PC-9 (cell line): Measurements from ENCODE around the gene RIMBP2. TPM values are rescaled to one million over a fixed set of nuclear protein-coding genes. Genes with fewer than 3 reads are reported as not detected.

Experiments used
- BruUV-seq: library from RNA; stranded (reverse); fragments of 400-500 nt; replicated peaks from 2 replicates; lab custom pipeline; 2021; lab: Mats Ljungman, UMichigan
- CTCF ChIA-PET: fragments of 300-600 bp; sonication (Branson Sonifier 250); formaldehyde crosslinking; loops from one replicate; lab custom pipeline; 2022; ENCODE audit warnings: antibody characterized with exemption; lab: Charles Lee
- POLR2A ChIA-PET: fragments of 300-600 bp; sonication (Branson Sonifier 250); formaldehyde crosslinking; loops from one replicate; lab custom pipeline; 2022; ENCODE audit warnings: antibody characterized with exemption; ENCODE audit not compliant: unreplicated experiment; lab: Charles Lee
- DNase-seq, 2 experiments: peaks; one replicate each; pipeline versions ENCODE4 v3.0.0 to v3.0.0-alpha.2; 2015 to 2022; ENCODE audit warnings: mixed read lengths in 1 of 2
- H2AFZ ChIP-seq: fragments of 200-600 bp; sonication (generic); 2 replicates; pipeline ENCODE4 v1.8.1; 2017; ENCODE audit warnings: antibody characterized with exemption
- H3F3A ChIP-seq: fragments of 200-600 bp; sonication (generic); 2 replicates; pipeline ENCODE4 v1.8.1; 2017; ENCODE audit warnings: antibody characterized with exemption, mild to moderate bottlenecking, low read depth; ENCODE audit not compliant: insufficient read depth
- H3K27ac ChIP-seq: fragments of 200-600 bp; sonication (generic); 2 replicates; pipeline ENCODE4 v1.6.1; 2016; ENCODE audit warnings: mixed run types
- H3K27me3 ChIP-seq: fragments of 200-600 bp; sonication (generic); 2 replicates; pipeline ENCODE4 v1.6.1; 2016; ENCODE audit warnings: low read depth, mixed run types; ENCODE audit not compliant: insufficient read depth
- H3K36me3 ChIP-seq: fragments of 200-600 bp; sonication (generic); 2 replicates; pipeline ENCODE4 v1.6.1; 2016; ENCODE audit warnings: low read depth, mixed run types
- H3K4me1 ChIP-seq: fragments of 200-600 bp; sonication (generic); replicated peaks from 2 replicates; pipeline ENCODE4 v1.6.1; 2016; ENCODE audit warnings: mixed run types; ENCODE audit not compliant: insufficient read depth
- H3K4me2 ChIP-seq: fragments of 200-600 bp; sonication (generic); 2 replicates; pipeline ENCODE4 v1.6.1; 2017; ENCODE audit warnings: mixed run types
- H3K4me3 ChIP-seq: fragments of 200-600 bp; sonication (generic); 2 replicates; pipeline ENCODE4 v1.6.1; 2016; ENCODE audit warnings: mixed run types
- H3K79me2 ChIP-seq: fragments of 200-600 bp; sonication (generic); 2 replicates; pipeline ENCODE4 v1.6.1; 2017; ENCODE audit warnings: low read depth, mixed run types
- H3K9me2 ChIP-seq: fragments of 200-600 bp; sonication (generic); 2 replicates; pipeline ENCODE4 v1.8.1; 2017; ENCODE audit warnings: mild to moderate bottlenecking; ENCODE audit not compliant: insufficient read depth
- H3K9me3 ChIP-seq: fragments of 200-600 bp; sonication (generic); 2 replicates; pipeline ENCODE4 v1.8.1; 2016; ENCODE audit warnings: low read depth; ENCODE audit not compliant: insufficient read depth
- H4K20me1 ChIP-seq: fragments of 200-600 bp; sonication (generic); 2 replicates; pipeline ENCODE4 v1.8.1; 2017; ENCODE audit not compliant: insufficient read depth
- EZH2 ChIP-seq: fragments of 200-600 bp; sonication (generic); IDR thresholded peaks from 2 replicates; pipeline ENCODE4 v1.8.0; 2017; ENCODE audit warnings: antibody characterized with exemption, low read depth
- intact Hi-C: fragments of 100-400 bp; cut with micrococcal nuclease; formaldehyde crosslinking; loops from one replicate; pipeline ENCODE4 v1.10.0; 2022; ENCODE audit not compliant: unreplicated experiment
- total RNA-seq: library from RNA; stranded (reverse); gene quantifications from 2 replicates; pipeline ENCODE4 v1.2.3, GENCODE V29; 2021
- TF ChIP-seq, protein P1 (sequence below): fragments of 200-600 bp; sonication (generic); conservative IDR thresholded peaks from 2 replicates; pipeline ENCODE4 v1.6.1; 2017; ENCODE audit warnings: mixed run types, antibody characterized with exemption, mild to moderate bottlenecking, moderate library complexity

The RIMBP2 gene
- total RNA-seq, 1 experiment from 2014 or later, result not detected

DNA sequence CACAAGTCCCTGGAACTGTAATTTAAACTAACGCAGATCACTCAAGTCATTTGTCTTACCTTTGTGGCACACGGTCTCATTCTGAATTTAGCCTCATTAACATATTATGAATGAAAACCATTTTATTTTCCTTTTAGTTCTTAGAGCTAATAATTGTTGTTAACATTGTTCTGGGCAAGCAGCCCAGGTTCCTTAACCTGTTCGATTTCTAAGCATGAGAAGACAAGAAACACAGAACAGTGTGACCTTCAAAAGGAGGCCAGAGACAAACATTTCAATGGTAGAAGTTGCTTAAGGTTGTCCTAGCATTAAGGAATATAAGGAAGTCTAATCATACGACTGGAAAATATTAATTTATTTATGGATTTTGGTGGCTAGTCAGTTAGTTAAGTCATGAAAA, 343.2 kb downstream of the RIMBP2 start:
- POLR2A ChIA-PET, result no interaction called here
- H3K36me3 ChIP-seq, result no peaks in the 10 kb centered on the region
- intact Hi-C loops, result no loop called here
- CTCF ChIA-PET, result interaction anchor here (0.7 kb wide), 2 partner anchors 40 to 732 kb away, joined by 3 read pairs; no protein-coding TSS in a partner anchor
- H4K20me1 ChIP-seq, result no peaks in the 10 kb centered on the region
- H3K4me1 ChIP-seq, result no peaks in the 10 kb centered on the region
- BruUV-seq, result no TSS peak
- no peaks in the 10 kb centered on the region for H3F3A ChIP-seq
- no peak for TF ChIP-seq EZH2
- TF ChIP-seq, protein P1, sequence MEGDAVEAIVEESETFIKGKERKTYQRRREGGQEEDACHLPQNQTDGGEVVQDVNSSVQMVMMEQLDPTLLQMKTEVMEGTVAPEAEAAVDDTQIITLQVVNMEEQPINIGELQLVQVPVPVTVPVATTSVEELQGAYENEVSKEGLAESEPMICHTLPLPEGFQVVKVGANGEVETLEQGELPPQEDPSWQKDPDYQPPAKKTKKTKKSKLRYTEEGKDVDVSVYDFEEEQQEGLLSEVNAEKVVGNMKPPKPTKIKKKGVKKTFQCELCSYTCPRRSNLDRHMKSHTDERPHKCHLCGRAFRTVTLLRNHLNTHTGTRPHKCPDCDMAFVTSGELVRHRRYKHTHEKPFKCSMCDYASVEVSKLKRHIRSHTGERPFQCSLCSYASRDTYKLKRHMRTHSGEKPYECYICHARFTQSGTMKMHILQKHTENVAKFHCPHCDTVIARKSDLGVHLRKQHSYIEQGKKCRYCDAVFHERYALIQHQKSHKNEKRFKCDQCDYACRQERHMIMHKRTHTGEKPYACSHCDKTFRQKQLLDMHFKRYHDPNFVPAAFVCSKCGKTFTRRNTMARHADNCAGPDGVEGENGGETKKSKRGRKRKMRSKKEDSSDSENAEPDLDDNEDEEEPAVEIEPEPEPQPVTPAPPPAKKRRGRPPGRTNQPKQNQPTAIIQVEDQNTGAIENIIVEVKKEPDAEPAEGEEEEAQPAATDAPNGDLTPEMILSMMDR, result no peak
- no peaks in the 10 kb centered on the region for H3K9me3 ChIP-seq
- no peak overlapping the region for H3K4me3 ChIP-seq
- H3K9me2 ChIP-seq, result no peaks in the 10 kb centered on the region
- H3K4me2 ChIP-seq, result no peak overlapping the region
- DNase-seq, result no peak
- no peak overlapping the region for H2AFZ ChIP-seq
- H3K27me3 ChIP-seq, result peaks cover 88% of the 10 kb centered on the region
- H3K79me2 ChIP-seq, result no peaks in the 10 kb centered on the region
- H3K27ac ChIP-seq, result no peak overlapping the region

DNA sequence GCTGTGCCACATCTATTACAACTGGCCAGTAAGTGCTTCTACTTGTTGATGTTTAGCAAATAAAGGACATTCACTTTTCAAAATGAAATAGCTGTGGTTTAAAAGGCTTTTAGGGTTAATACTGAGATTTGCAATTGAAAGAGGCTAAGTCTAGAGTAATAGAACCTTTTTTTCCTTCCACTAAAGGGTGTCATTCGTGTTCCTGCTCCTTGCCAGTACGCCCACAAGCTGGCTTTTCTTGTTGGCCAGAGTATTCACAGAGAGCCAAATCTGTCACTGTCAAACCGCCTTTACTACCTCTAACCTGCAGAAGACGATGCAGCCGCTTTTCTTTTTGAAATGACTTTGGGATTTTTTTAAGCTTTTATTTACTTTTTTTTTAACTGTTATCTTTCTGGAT, 344.8 kb downstream of the RIMBP2 start:
- H3K4me3 ChIP-seq, result no peak overlapping the region
- H3K36me3 ChIP-seq, result no peaks in the 10 kb centered on the region
- no peaks in the 10 kb centered on the region for H3K9me2 ChIP-seq
- H3K79me2 ChIP-seq, result no peaks in the 10 kb centered on the region
- no peak overlapping the region for H2AFZ ChIP-seq
- no peaks in the 10 kb centered on the region for H3F3A ChIP-seq
- peaks cover 94% of the 10 kb centered on the region for H3K27me3 ChIP-seq
- no peak for TF ChIP-seq EZH2
- H3K4me1 ChIP-seq, result no peaks in the 10 kb centered on the region
- BruUV-seq, result no TSS peak
- H3K27ac ChIP-seq, result no peak overlapping the region
- intact Hi-C loops, result no loop called here
- H3K4me2 ChIP-seq, result no peak overlapping the region
- ChIA-PET POLR2A (no interaction called here), CTCF (no interaction called here)
- DNase-seq, result no peak
- H4K20me1 ChIP-seq, result no peaks in the 10 kb centered on the region
- H3K9me3 ChIP-seq, result no peaks in the 10 kb centered on the region

DNA sequence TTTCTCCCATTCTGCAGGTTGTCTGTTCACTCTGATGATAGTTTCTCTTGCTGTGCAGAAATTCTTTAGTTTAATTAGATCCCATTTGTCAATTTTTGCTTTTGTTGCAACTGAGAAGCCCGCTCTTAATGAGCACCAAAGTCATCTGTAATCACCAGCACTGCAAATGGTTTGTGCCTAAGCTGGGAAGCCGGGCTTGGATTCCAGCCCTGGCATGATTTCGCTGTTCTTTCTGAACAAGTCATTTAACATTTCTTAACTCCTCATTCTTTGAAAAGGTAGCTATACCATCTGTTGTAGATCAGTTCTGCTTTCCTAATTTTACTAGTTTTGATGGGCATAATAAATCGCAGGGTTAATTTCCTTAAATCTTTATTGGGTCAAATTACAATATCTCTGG, 346.3 kb downstream of the RIMBP2 start:
- BruUV-seq, result no TSS peak
- intact Hi-C loops, result no loop called here
- H3K4me2 ChIP-seq, result no peak overlapping the region
- H2AFZ ChIP-seq, result no peak overlapping the region
- no peak for TF ChIP-seq EZH2
- TF ChIP-seq, protein P1, result no peak
- H4K20me1 ChIP-seq, result no peaks in the 10 kb centered on the region
- POLR2A ChIA-PET, result no interaction called here
- H3K9me2 ChIP-seq, result no peaks in the 10 kb centered on the region
- no peak for DNase-seq
- no peaks in the 10 kb centered on the region for H3K9me3 ChIP-seq
- H3K4me3 ChIP-seq, result no peak overlapping the region
- H3F3A ChIP-seq, result no peaks in the 10 kb centered on the region
- CTCF ChIA-PET, result no interaction called here
- H3K27ac ChIP-seq, result no peak overlapping the region
- no peaks in the 10 kb centered on the region for H3K4me1 ChIP-seq
- no peaks in the 10 kb centered on the region for H3K79me2 ChIP-seq
- no peaks in the 10 kb centered on the region for H3K36me3 ChIP-seq
- peaks cover 92% of the 10 kb centered on the region for H3K27me3 ChIP-seq

DNA sequence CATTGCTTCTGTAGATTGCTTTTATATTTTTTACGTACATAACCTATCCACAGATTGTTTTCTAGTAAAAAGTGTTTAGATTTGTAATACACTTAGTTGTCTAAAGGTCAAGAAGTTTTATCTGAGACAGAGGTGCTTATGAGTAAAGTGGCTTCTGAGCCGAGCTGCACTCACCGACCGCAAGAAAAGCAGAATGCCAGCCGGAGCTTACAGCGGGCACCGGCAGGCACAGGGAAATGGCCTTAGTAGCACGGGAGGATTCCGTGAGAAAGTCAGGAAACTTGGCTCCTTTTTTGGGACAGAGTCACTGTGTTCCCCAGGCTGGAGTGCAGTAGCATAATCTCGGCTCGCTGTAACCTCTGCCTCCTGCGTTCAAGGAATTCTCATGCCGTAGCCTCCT, 348.6 kb downstream of the RIMBP2 start:
- Histone ChIP-seq H3K4me2 (no peak overlapping the region), H3K79me2 (no peaks in the 10 kb centered on the region), H3K4me1 (no peaks in the 10 kb centered on the region), H3K27me3 (peaks cover 88% of the 10 kb centered on the region), H3K9me2 (no peaks in the 10 kb centered on the region), H3F3A (no peaks in the 10 kb centered on the region), H2AFZ (no peak overlapping the region; the same call in 1 of the 2 replicates), H3K27ac (no peak overlapping the region), H3K9me3 (no peaks in the 10 kb centered on the region), H3K36me3 (no peaks in the 10 kb centered on the region), H3K4me3 (no peak overlapping the region), H4K20me1 (no peaks in the 10 kb centered on the region)
- DNase-seq, result no peak
- intact Hi-C loops, result no loop called here
- ChIA-PET POLR2A (no interaction called here), CTCF (no interaction called here)
- BruUV-seq, result no TSS peak
- no peak; the same call in 1 of the 2 replicates for TF ChIP-seq EZH2
- TF ChIP-seq, protein P1, result no peak
